ENCODE data around the gene METRNL. TPM values are rescaled to one million over a fixed set of nuclear protein-coding genes. Genes with fewer than 3 reads are reported as not detected.

Gene METRNL
- polyA plus RNA-seq, 3 donors, result 13.1 to 133 (median 29.8) TPM

GRCh38 chr17:83103200-83103942 lies 24.0 kb downstream of the METRNL start:
- Mint-ChIP-seq H3K9me3 (peaks cover 0 to 4% (median 2%) of the 10 kb centered on the region in 7 donors), H3K36me3 (no peaks in the 10 kb centered on the region), H3K27me3 (ENCODE audit: low read depth in 3 of 3) (peaks cover 34 to 57% (median 44%) of the 10 kb centered on the region in 3 donors), H3K27ac (no peak overlapping the region), H3K4me3 (no peak overlapping the region), H3K4me1 (peaks cover 38% of the 10 kb centered on the region)
- Histone ChIP-seq H3K27me3 (ENCODE audit: control insufficient read depth in 2 of 2, insufficient read depth in 2 of 2, low read length in 2 of 2) (peaks cover 3 to 27% of the 10 kb centered on the region in 2 donors), H3K4me3 (replicated peaks in 1 of 3; ENCODE audit: low read depth in 2 of 3, low read length in 3 of 3) (peak overlapping the region in 1 of 3 experiments; percentile 61), H3K36me3 (replicated peaks in 1 of 2; ENCODE audit: control insufficient read depth in 1 of 2, insufficient read depth in 2 of 2, low read length in 2 of 2) (no peaks in the 10 kb centered on the region), H3K9ac (ENCODE audit: insufficient read depth, low read length, poor library complexity, severe bottlenecking) (peak overlapping the region; percentile 8), H3K79me2 (ENCODE audit: insufficient read depth, low read length) (no peaks in the 10 kb centered on the region), H3K4me1 (ENCODE audit: control insufficient read depth in 1 of 2, insufficient read depth in 2 of 2, low read length in 2 of 2) (peaks cover 32 to 47% of the 10 kb centered on the region in 2 donors), H4K20me1 (ENCODE audit: insufficient read depth, low read length) (peaks cover 12% of the 10 kb centered on the region), H3K27ac (ENCODE audit: low read depth in 1 of 2, low read length in 2 of 2) (peak overlapping the region in 1 of 2 donors; percentile 25), H3K4me2 (replicated peaks; ENCODE audit: extremely low read depth, low read length, poor library complexity, severe bottlenecking) (peak overlapping the region; percentile 71), H2AFZ (ENCODE audit: insufficient read depth, low read depth, low read length, poor library complexity, severe bottlenecking) (no peak overlapping the region), H3K9me3 (replicated peaks in 1 of 2; ENCODE audit: control insufficient read depth in 1 of 2, insufficient read depth in 1 of 2, low read length in 2 of 2) (no peaks in the 10 kb centered on the region)
- TF ChIP-seq, protein P1, sequence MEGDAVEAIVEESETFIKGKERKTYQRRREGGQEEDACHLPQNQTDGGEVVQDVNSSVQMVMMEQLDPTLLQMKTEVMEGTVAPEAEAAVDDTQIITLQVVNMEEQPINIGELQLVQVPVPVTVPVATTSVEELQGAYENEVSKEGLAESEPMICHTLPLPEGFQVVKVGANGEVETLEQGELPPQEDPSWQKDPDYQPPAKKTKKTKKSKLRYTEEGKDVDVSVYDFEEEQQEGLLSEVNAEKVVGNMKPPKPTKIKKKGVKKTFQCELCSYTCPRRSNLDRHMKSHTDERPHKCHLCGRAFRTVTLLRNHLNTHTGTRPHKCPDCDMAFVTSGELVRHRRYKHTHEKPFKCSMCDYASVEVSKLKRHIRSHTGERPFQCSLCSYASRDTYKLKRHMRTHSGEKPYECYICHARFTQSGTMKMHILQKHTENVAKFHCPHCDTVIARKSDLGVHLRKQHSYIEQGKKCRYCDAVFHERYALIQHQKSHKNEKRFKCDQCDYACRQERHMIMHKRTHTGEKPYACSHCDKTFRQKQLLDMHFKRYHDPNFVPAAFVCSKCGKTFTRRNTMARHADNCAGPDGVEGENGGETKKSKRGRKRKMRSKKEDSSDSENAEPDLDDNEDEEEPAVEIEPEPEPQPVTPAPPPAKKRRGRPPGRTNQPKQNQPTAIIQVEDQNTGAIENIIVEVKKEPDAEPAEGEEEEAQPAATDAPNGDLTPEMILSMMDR (IDR thresholded peaks at IDR 0.05), result no peak
- intact Hi-C loops (cut with micrococcal nuclease), result no loop called here
- 91% methylated on average over 16 of the region's 60 CpGs for WGBS (ENCODE audit: insufficient coverage)
- peak in 2 of 3 donors; percentile 82 to 96 for DNase-seq

DNA sequence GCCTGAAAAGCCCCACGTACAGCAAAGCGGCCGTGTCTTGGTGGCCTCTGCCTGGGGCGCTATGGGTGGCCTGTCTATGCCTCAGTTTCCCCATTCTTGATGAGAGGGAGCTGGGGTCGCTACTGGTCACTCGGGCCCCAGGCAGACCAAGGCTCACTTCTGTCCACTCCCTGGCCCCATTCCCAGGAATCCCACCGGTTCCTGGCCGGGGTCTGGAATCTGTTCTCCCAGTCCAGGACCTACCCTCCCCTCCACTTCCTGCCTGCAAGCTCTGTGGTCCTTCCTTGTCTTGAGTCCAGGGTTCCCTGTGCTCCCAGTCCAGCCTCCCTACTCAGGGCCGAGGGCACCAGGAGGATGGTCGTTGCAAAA lies 24.5 kb downstream of the METRNL start:
- H3K9me3 ChIP-seq (replicated peaks in 1 of 2; ENCODE audit: control insufficient read depth in 1 of 2, insufficient read depth in 1 of 2, low read length in 2 of 2), result no peaks in the 10 kb centered on the region
- H3K27me3 ChIP-seq (ENCODE audit: control insufficient read depth in 2 of 2, insufficient read depth in 2 of 2, low read length in 2 of 2), result peaks cover 1 to 22% of the 10 kb centered on the region in 2 donors
- H3K36me3 Mint-ChIP-seq, result no peaks in the 10 kb centered on the region
- intact Hi-C loops (cut with micrococcal nuclease), result no loop called here
- H3K27ac Mint-ChIP-seq, result peak overlapping the region in 3 of 7 donors; percentile 26 to 65 (median 61)
- H3K36me3 ChIP-seq (replicated peaks in 1 of 2; ENCODE audit: control insufficient read depth in 1 of 2, insufficient read depth in 2 of 2, low read length in 2 of 2), result no peaks in the 10 kb centered on the region
- H3K9me3 Mint-ChIP-seq, result peaks cover 0 to 7% (median 2%) of the 10 kb centered on the region in 7 donors
- H3K79me2 ChIP-seq (ENCODE audit: insufficient read depth, low read length), result no peaks in the 10 kb centered on the region
- H3K4me2 ChIP-seq (replicated peaks; ENCODE audit: extremely low read depth, low read length, poor library complexity, severe bottlenecking), result peak overlapping the region; percentile 71
- H3K27me3 Mint-ChIP-seq (ENCODE audit: low read depth in 3 of 3), result peaks cover 34 to 54% (median 45%) of the 10 kb centered on the region in 3 donors
- H3K27ac ChIP-seq (ENCODE audit: low read depth in 1 of 2, low read length in 2 of 2), result peak overlapping the region in 1 of 2 donors; percentile 25
- peak overlapping the region in 1 of 2 donors; percentile 30 for H3K4me3 Mint-ChIP-seq
- no peak for DNase-seq
- WGBS (ENCODE audit: insufficient coverage), result 97% methylated on average over 9 of the region's 10 CpGs
- H3K4me1 Mint-ChIP-seq, result peaks cover 37% of the 10 kb centered on the region
- peaks cover 7% of the 10 kb centered on the region for H4K20me1 ChIP-seq (ENCODE audit: insufficient read depth, low read length)
- TF ChIP-seq, protein P1 (IDR thresholded peaks at IDR 0.05), result no peak
- peak overlapping the region in 1 of 3 experiments; percentile 61 for H3K4me3 ChIP-seq (replicated peaks in 1 of 3; ENCODE audit: low read depth in 2 of 3, low read length in 3 of 3)
- H2AFZ ChIP-seq (ENCODE audit: insufficient read depth, low read depth, low read length, poor library complexity, severe bottlenecking), result no peak overlapping the region
- peaks cover 26 to 41% of the 10 kb centered on the region in 2 donors for H3K4me1 ChIP-seq (ENCODE audit: control insufficient read depth in 1 of 2, insufficient read depth in 2 of 2, low read length in 2 of 2)
- H3K9ac ChIP-seq (ENCODE audit: insufficient read depth, low read length, poor library complexity, severe bottlenecking), result no peak overlapping the region

All from CD14-positive monocyte (primary cell).